GM12892 (cell line): ENCODE results near the gene CNTN5.

Experiments
- POLR2A ChIP-seq: IDR thresholded peaks from 2 replicates; pipeline ENCODE4 v1.6.1; 2011; ENCODE audit warnings: low read depth, low read length, control low read depth
- POLR2AphosphoS5 ChIP-seq: IDR thresholded peaks from 2 replicates; pipeline ENCODE4 v1.6.1; 2011; ENCODE audit warnings: low read depth, low read length, control low read depth

GRCh38 chr11:99171330-99171729 is 150.6 kb downstream of the CNTN5 start:
- TF ChIP-seq POLR2A (no peak), POLR2AphosphoS5 (no peak)
